ENCODE data around the gene GFER.
A peak's percentile ranks its signal among the peaks of the same experiment; 100 is the strongest.
"Not testable (repeated sequence)": the region's sequence is repeated elsewhere in the genome, so short reads cannot be mapped to it uniquely, and the experiment has no call there.

Gene GFER

GRCh38 chr16:1958143-1958491 lies 25.9 kb upstream of the GFER start:
- DNase-seq: not testable (repeated sequence)

GRCh38 chr16:1958715-1959268 lies 25.2 kb upstream of the GFER start:
- no peak for DNase-seq

- peak; percentile 94 for DNase-seq
Measured at GRCh38 chr16:1959269-1960039, 24.5 kb upstream of the GFER start, which contains the start of gene NDUFB10. NDUFB10 (plus strand) TSS chr16:1959538; CDS start chr16:1959625, 87 bp downstream.

GRCh38 chr16:1960665-1961630 lies 23.0 kb upstream of the GFER start:
- DNase-seq: no peak

- no peak for DNase-seq
Measured at GRCh38 chr16:1961651-1962067, 22.3 kb upstream of the GFER start.

- DNase-seq: not testable (repeated sequence)
Measured at GRCh38 chr16:1962161-1963153, 21.5 kb upstream of the GFER start.

GRCh38 chr16:1963806-1964505 lies 20.0 kb upstream of the GFER start:
- DNase-seq: peak; percentile 56

- peak; percentile 100 for DNase-seq
Measured at GRCh38 chr16:1964506-1965395, 19.2 kb upstream of the GFER start, which contains the start of gene RPS2. RPS2 (minus strand) TSS chr16:1964826; CDS start chr16:1964625, 201 bp downstream.

- peak; percentile 13 for DNase-seq
Measured at GRCh38 chr16:1965396-1966001, 18.5 kb upstream of the GFER start.

GRCh38 chr16:1966460-1966859 lies 17.5 kb upstream of the GFER start, which contains the start of gene RNF151:
RNF151 (plus strand) TSS chr16:1966856; CDS start chr16:1966882, 26 bp downstream.
- DNase-seq: no peak

GRCh38 chr16:1968146-1968953 lies 15.6 kb upstream of the GFER start:
- no peak for DNase-seq

- peak; percentile 92 for DNase-seq
Measured at GRCh38 chr16:1971796-1972489, 12.1 kb upstream of the GFER start, which contains the start of gene TBL3. TBL3 (plus strand) TSS chr16:1972053; CDS start chr16:1972165, 112 bp downstream.

GRCh38 chr16:1972490-1972877 lies 11.5 kb upstream of the GFER start:
- peak; percentile 16 for DNase-seq

GRCh38 chr16:1973461-1974156 lies 10.4 kb upstream of the GFER start:
- no peak for DNase-seq

- no peak for DNase-seq
Measured at GRCh38 chr16:1974157-1975070, 9.6 kb upstream of the GFER start.
